ENCODE results near the gene PRKACB.

- TF ChIP-seq CTCF (IDR thresholded peaks at IDR 0.05; ENCODE audit: insufficient read depth, low read length, poor library complexity, severe bottlenecking) (no peak), EZH2phosphoT487 (conservative IDR thresholded peaks at IDR 0.05; ENCODE audit: low read length) (no peak)
Observed at GRCh38 chr1:84286071-84286470, 142.0 kb downstream of the PRKACB start.

Data from SU-DHL-6 (cell line).